ENCODE results near the gene NTRK3.

- TF ChIP-seq CTCF (IDR thresholded peaks at IDR 0.05; ENCODE audit: low read depth, low read length): no peak
- no peak for TF ChIP-seq EZH2phosphoT487 (IDR thresholded peaks at IDR 0.05; ENCODE audit: low read depth)
These were observed 134.5 kb downstream of the NTRK3 start for GRCh38 chr15:88121968-88122530.
